Measurements from ENCODE around the gene ADCY3. TPM values are rescaled to one million over a fixed set of nuclear protein-coding genes. Genes with fewer than 3 reads are reported as not detected.

ADCY3 gene
- total RNA-seq, 3 donors from 2014 or later = 29.3 to 89.1 (median 56.1) TPM

DNA sequence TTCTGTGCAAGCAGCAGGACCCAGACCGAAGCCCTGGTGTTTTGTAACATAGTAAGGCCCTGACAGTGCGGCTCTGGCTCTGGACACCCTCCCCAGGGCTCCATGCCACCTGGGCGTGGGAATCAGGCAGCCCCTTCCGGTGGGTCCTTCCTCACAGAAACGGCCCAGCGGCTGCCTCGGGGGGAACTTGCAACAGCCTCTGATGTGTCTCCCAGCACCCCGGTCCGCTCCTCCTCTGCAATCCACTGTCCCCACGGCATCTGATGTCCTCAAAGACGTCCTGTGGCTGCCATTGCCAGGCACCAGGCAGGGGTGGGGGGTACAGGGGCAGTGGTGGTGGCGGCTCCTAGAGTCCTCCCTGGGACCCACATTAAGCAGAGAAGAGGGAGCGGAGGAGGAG lies 68.0 kb downstream of the ADCY3 start:
- H3K27me3 ChIP-seq = no peaks in the 10 kb centered on the region
- peaks cover 3 to 9% of the 10 kb centered on the region in 2 donors for H3K4me1 ChIP-seq
- no peaks in the 10 kb centered on the region for H3K36me3 ChIP-seq
- H3K27ac ChIP-seq = peak overlapping the region in 1 of 2 donors; percentile 43
- H3K4me3 ChIP-seq = no peak overlapping the region
- no peak for DNase-seq (ENCODE audit: low spot score in 2 of 2)
- H3K9me3 ChIP-seq = no peaks in the 10 kb centered on the region
- intact Hi-C loops (cut with DNase I; ENCODE audit: low total_unique reads) = no loop called here
- no peak for TF ChIP-seq POLR2A (IDR thresholded peaks at IDR 0.05)
- no peak for TF ChIP-seq CTCF (IDR thresholded peaks at IDR 0.05)
- TF ChIP-seq POLR2AphosphoS5 (IDR thresholded peaks at IDR 0.05) = no peak

DNA sequence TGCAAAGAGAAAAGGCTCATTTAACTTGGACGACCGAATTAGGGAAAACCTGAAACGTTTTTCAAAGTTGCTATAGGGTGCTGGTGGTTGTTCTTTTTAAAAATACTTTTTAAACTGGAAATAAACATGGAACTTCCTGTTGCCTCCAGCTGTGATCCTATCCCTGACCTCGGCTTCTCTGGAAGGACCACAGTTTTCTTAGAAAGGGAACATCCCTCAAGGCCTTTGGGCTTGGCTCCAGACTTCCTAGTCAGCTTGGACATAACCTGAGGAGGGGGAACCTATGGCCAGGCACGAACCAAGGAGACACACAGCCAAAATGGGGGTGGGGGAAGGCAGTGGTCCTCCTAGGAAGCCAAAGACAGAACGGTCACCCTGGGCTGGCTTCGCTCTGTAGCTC lies 69.1 kb downstream of the ADCY3 start:
- no peaks in the 10 kb centered on the region for H3K36me3 ChIP-seq
- no peak overlapping the region for H3K27ac ChIP-seq
- H3K27me3 ChIP-seq = no peaks in the 10 kb centered on the region
- intact Hi-C loops (cut with DNase I; ENCODE audit: low total_unique reads) = no loop called here
- DNase-seq (ENCODE audit: low spot score in 2 of 2) = no peak
- H3K4me3 ChIP-seq = no peak overlapping the region
- peaks cover 3 to 4% of the 10 kb centered on the region in 2 donors for H3K4me1 ChIP-seq
- no peaks in the 10 kb centered on the region for H3K9me3 ChIP-seq
- TF ChIP-seq POLR2A (IDR thresholded peaks at IDR 0.05) = no peak
- no peak for TF ChIP-seq CTCF (IDR thresholded peaks at IDR 0.05)
- no peak for TF ChIP-seq POLR2AphosphoS5 (IDR thresholded peaks at IDR 0.05)

- Histone ChIP-seq H3K36me3 (no peaks in the 10 kb centered on the region), H3K4me1 (peaks cover 0 to 3% of the 10 kb centered on the region in 2 donors), H3K9me3 (no peaks in the 10 kb centered on the region), H3K27ac (no peak overlapping the region), H3K27me3 (no peaks in the 10 kb centered on the region), H3K4me3 (no peak overlapping the region)
- DNase-seq (ENCODE audit: low spot score in 2 of 2) = no peak
- TF ChIP-seq POLR2A (IDR thresholded peaks at IDR 0.05) (no peak), POLR2AphosphoS5 (IDR thresholded peaks at IDR 0.05) (no peak), CTCF (IDR thresholded peaks at IDR 0.05) (no peak)
- intact Hi-C loops (cut with DNase I; ENCODE audit: low total_unique reads) = no loop called here
Measured at GRCh38 chr2:24845691-24846090, 74.3 kb downstream of the ADCY3 start.

- no peaks in the 10 kb centered on the region for H3K27me3 ChIP-seq
- TF ChIP-seq POLR2AphosphoS5 (IDR thresholded peaks at IDR 0.05) = no peak
- TF ChIP-seq CTCF (IDR thresholded peaks at IDR 0.05) = no peak
- TF ChIP-seq POLR2A (IDR thresholded peaks at IDR 0.05) = no peak
- intact Hi-C loops (cut with DNase I; ENCODE audit: low total_unique reads) = no loop called here
Measured at GRCh38 chr2:24844023-24844685, 75.9 kb downstream of the ADCY3 start.

DNA sequence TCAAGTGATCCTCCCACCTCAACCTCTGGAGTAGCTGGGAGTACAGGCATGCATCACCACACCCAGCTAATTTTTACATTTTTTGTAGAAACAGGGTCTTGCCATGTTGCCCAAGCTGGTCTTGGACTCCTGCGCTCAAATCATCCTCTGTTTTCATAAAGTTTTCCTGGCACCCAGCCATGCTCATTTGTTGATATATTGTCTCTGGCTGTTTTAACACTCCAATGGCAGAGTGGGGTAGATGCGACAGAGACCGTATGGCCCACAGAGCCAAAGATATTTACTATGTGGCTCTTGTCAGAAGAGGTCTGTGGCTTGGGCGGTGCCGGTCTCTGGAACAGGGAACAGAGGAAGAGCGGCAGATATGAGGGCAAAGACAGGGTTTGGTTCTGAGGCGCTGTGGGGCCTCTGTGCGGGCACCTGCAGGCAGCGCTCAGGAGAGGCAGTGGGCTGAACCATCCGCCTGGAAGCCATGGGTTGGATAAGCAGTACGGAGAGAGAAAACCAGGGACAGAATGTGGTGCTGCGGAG lies 76.6 kb downstream of the ADCY3 start:
- H3K27ac ChIP-seq = no peak overlapping the region
- H3K4me3 ChIP-seq = no peak overlapping the region
- H3K27me3 ChIP-seq = no peaks in the 10 kb centered on the region
- TF ChIP-seq POLR2A (IDR thresholded peaks at IDR 0.05) = no peak
- TF ChIP-seq POLR2AphosphoS5 (IDR thresholded peaks at IDR 0.05) = no peak
- no peak for TF ChIP-seq CTCF (IDR thresholded peaks at IDR 0.05)
- no peak for DNase-seq (ENCODE audit: low spot score in 2 of 2)
- no peaks in the 10 kb centered on the region for H3K9me3 ChIP-seq
- H3K4me1 ChIP-seq = no peaks in the 10 kb centered on the region
- H3K36me3 ChIP-seq = no peaks in the 10 kb centered on the region
- intact Hi-C loops (cut with DNase I; ENCODE audit: low total_unique reads) = no loop called here

More at GRCh38 chr2:24844023-24844685, 75.9 kb downstream of the ADCY3 start:
- Histone ChIP-seq H3K36me3 (no peaks in the 10 kb centered on the region), H3K4me3 (no peak overlapping the region), H3K9me3 (no peaks in the 10 kb centered on the region), H3K4me1 (no peaks in the 10 kb centered on the region), H3K27ac (no peak overlapping the region)
- no peak for DNase-seq (ENCODE audit: low spot score in 2 of 2)

All from breast epithelium (tissue), 4 donors.